MCF 10A (cell line): ENCODE results near the gene C19orf53. TPM values are rescaled to one million over a fixed set of nuclear protein-coding genes. Genes with fewer than 3 reads are reported as not detected.

ENCODE experiments used
- BruUV-seq: library from RNA; stranded (reverse); fragments of 400-500 nt; replicated peaks from 2 replicates; lab custom pipeline; 2021; lab: Mats Ljungman, UMichigan
- CTCF ChIA-PET: fragments of 300-600 bp; sonication (Branson Sonifier 250); formaldehyde crosslinking; extraction: SDS; loops from one replicate; lab custom pipeline; 2021; ENCODE audit warnings: antibody characterized with exemption, inconsistent platforms; lab: Yijun Ruan, JAX
- POLR2A ChIA-PET: fragments of 300-600, 350-650 bp; sonication (Branson Sonifier 250); formaldehyde crosslinking; extraction: SDS; loops from one replicate; lab custom pipeline; 2020; ENCODE audit warnings: antibody characterized with exemption, inconsistent platforms; lab: Yijun Ruan, JAX
- DNase-seq: peaks from one replicate; pipeline ENCODE4 v3.0.0-alpha.2; 2018; ENCODE audit not compliant: unreplicated experiment
- H3K27ac Mint-ChIP-seq: one replicate; pipeline ENCODE4 v1.8.0; 2022; ENCODE audit warnings: mild to moderate bottlenecking, low read depth, mixed read lengths; ENCODE audit not compliant: unreplicated experiment
- H3K27me3 Mint-ChIP-seq: one replicate; pipeline ENCODE4 v1.8.0; 2022; ENCODE audit warnings: mixed read lengths; ENCODE audit not compliant: insufficient read depth, unreplicated experiment
- H3K36me3 Mint-ChIP-seq: one replicate; pipeline ENCODE4 v1.8.0; 2022; ENCODE audit warnings: mild to moderate bottlenecking, moderate library complexity, mixed read lengths; ENCODE audit not compliant: insufficient read depth, unreplicated experiment
- H3K4me1 Mint-ChIP-seq: one replicate; pipeline ENCODE4 v1.8.0; 2022; ENCODE audit warnings: mixed read lengths; ENCODE audit not compliant: insufficient read depth, unreplicated experiment
- H3K4me3 Mint-ChIP-seq: one replicate; pipeline ENCODE4 v1.8.0; 2022; ENCODE audit warnings: mild to moderate bottlenecking, moderate library complexity, mixed read lengths; ENCODE audit not compliant: unreplicated experiment
- H3K9me3 Mint-ChIP-seq: one replicate; pipeline ENCODE4 v1.8.0; 2022; ENCODE audit warnings: mixed read lengths; ENCODE audit not compliant: unreplicated experiment
- CTCF ChIP-seq: fragments of 200-600 bp; IDR thresholded peaks from one replicate; pipeline ENCODE4 v1.8.0; 2022; ENCODE audit warnings: antibody characterized with exemption, mild to moderate bottlenecking; ENCODE audit not compliant: unreplicated experiment
- intact Hi-C: fragments of 100-400 bp; cut with micrococcal nuclease; formaldehyde crosslinking; loops from 2 replicates; pipeline ENCODE4 v1.14.1; 2022
- total RNA-seq: library from RNA; stranded (reverse); gene quantifications from 2 replicates; pipeline ENCODE4 v1.2.3, GENCODE V29; 2022

The C19orf53 gene
- total RNA-seq, 1 experiment from 2014 or later: 101 TPM

DNA sequence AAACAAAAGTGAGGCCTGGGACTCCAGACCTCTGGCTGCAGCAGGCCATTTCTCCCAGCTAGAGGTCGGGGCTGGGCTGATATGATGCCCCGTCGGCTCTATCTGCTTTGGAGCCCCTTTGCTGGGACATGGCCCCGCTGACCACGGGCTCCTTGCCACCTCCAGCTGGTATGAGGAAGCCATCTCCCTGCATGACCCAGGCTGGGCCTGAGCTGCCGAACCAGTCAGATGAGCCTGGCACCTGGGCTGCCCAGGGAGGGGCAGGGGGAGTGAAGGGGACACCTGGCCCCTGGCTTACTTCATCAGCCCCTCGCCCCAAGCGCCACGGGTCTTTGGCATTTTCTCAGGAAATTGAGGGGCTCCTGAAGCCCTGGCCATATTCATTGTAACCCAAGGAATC is 28.8 kb downstream of the C19orf53 start:
- peaks cover 2% of the 10 kb centered on the region for H3K4me1 Mint-ChIP-seq
- H3K27me3 Mint-ChIP-seq: no peaks in the 10 kb centered on the region
- no peak overlapping the region for H3K4me3 Mint-ChIP-seq
- POLR2A ChIA-PET: interaction anchor here (1.1 kb wide), 1 partner anchor 56 kb away, joined by 4 read pairs; no protein-coding TSS in a partner anchor
- peaks cover 42% of the 10 kb centered on the region for H3K36me3 Mint-ChIP-seq
- CTCF ChIA-PET: interaction anchor here (0.6 to 1.1 kb wide), 2 partner anchors 13 to 59 kb away, joined by 4 to 6 read pairs; no protein-coding TSS in a partner anchor
- no peak for TF ChIP-seq CTCF
- intact Hi-C loops: no loop called here
- no peak overlapping the region for H3K27ac Mint-ChIP-seq
- BruUV-seq: no TSS peak
- no peaks in the 10 kb centered on the region for H3K9me3 Mint-ChIP-seq
- no peak for DNase-seq

DNA sequence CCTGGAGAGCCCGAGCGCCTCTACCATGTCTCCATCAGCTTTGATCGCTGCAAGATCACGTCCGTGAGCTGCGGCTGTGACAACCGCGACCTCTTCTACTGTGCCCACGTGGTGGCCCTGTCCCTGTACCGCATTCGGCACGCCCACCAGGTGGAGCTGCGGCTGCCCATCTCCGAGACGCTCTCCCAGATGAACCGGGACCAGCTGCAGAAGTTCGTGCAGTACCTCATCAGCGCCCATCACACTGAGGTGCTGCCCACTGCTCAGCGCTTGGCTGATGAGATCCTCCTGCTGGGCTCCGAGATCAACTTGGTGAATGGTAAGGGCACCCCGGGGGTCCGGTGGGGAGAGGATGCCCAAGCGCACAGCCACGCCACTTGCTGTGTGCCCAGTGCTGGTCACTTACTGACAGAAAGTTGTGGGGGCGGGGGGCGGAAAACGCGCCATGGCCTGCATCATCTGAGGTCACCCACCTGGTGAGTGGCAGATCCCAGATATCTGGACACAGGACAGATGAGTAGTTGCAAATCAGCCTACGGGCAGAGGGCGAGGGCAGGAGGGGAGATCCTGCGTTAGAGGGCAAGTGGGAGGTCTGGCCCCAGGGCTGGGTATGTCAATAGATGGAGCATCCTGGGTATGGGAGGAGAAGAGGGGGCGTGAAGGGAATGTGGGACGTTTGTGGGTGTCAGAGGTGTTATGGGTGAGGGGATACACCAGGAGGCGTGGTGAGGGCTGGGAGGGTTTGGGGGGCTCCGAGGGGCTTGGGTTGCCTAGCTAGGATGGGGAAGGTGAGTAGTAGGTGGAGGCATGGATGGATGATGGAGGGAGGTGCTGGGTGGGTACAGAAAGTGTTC is 30.8 kb downstream of the C19orf53 start:
- peaks cover 50% of the 10 kb centered on the region for H3K36me3 Mint-ChIP-seq
- no peak overlapping the region for H3K27ac Mint-ChIP-seq
- DNase-seq: no peak
- no TSS peak for BruUV-seq
- no peaks in the 10 kb centered on the region for H3K9me3 Mint-ChIP-seq
- intact Hi-C loops: no loop called here
- H3K27me3 Mint-ChIP-seq: no peaks in the 10 kb centered on the region
- no peak overlapping the region for H3K4me3 Mint-ChIP-seq
- no peaks in the 10 kb centered on the region for H3K4me1 Mint-ChIP-seq
- no peak for TF ChIP-seq CTCF
- ChIA-PET CTCF (no interaction called here), POLR2A (interaction anchor here (0.8 to 1.2 kb wide), 2 partner anchors 10 to 30 kb away, joined by 3 read pairs; no protein-coding TSS in a partner anchor)

DNA sequence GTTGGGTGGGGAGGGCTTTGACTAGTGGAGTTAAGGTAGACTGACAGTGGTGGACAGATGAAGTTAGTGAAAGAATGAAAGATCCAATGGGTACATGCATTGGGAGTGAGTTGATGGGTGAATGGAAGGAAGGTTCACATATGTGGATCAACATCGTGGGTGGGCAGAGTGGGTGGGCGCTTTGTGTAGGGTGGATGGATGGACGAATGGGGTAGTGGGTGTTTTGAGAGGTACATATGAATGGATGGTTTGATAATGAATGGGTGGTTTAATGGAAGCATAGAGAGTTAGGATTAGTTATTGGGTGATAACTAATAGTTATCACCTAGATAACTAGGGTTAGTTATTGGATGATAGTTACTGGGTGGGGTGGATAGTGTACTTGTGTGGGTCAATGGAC is 32.5 kb downstream of the C19orf53 start:
- no TSS peak for BruUV-seq
- ChIA-PET CTCF (interaction anchor here (0.7 to 1.0 kb wide), 2 partner anchors 9 to 10 kb away, joined by 3 read pairs; no protein-coding TSS in a partner anchor), POLR2A (interaction anchor here (0.9 to 1.2 kb wide), 2 partner anchors 9 to 14 kb away, joined by 4 to 5 read pairs; no protein-coding TSS in a partner anchor)
- Mint-ChIP-seq H3K36me3 (peaks cover 51% of the 10 kb centered on the region), H3K27me3 (no peaks in the 10 kb centered on the region), H3K4me3 (no peak overlapping the region), H3K4me1 (no peaks in the 10 kb centered on the region), H3K27ac (no peak overlapping the region), H3K9me3 (no peaks in the 10 kb centered on the region)
- DNase-seq: no peak
- intact Hi-C loops: no loop called here
- TF ChIP-seq CTCF: no peak

GRCh38 chr19:13807421-13808021 is 33.3 kb downstream of the C19orf53 start:
- CTCF ChIA-PET: interaction anchor here (1.0 kb wide), 1 partner anchor 10 kb away, joined by 3 read pairs; no protein-coding TSS in a partner anchor
- TF ChIP-seq CTCF: no peak
- no TSS peak for BruUV-seq
- DNase-seq: no peak
- Mint-ChIP-seq H3K4me3 (no peak overlapping the region), H3K36me3 (peaks cover 56% of the 10 kb centered on the region), H3K4me1 (no peaks in the 10 kb centered on the region), H3K27me3 (no peaks in the 10 kb centered on the region), H3K9me3 (no peaks in the 10 kb centered on the region), H3K27ac (no peak overlapping the region)
- POLR2A ChIA-PET: no interaction called here
- intact Hi-C loops: no loop called here
